Endothelial cell of umbilical vein (primary cell): ENCODE data around the gene NR5A1. TPM values are rescaled to one million over a fixed set of nuclear protein-coding genes. Genes with fewer than 3 reads are reported as not detected.

Source experiments
- BruUV-seq: library from RNA; stranded (reverse); fragments of 400-500 nt; replicated peaks from 2 replicates; lab custom pipeline; 2021; lab: Mats Ljungman, UMichigan
- CTCF ChIA-PET: fragments of 300-600, 350-600 bp; sonication (Branson Sonifier 250); formaldehyde crosslinking; loops from one replicate; lab custom pipeline; 2021; ENCODE audit warnings: antibody characterized with exemption, inconsistent platforms; lab: Charles Lee
- POLR2A ChIA-PET: fragments of 300-600, 350-600 bp; sonication (Branson Sonifier 250); formaldehyde crosslinking; loops from one replicate; lab custom pipeline; 2021; ENCODE audit warnings: antibody characterized with exemption, inconsistent platforms; lab: Charles Lee
- DNase-seq: peaks from one replicate; pipeline ENCODE4 v3.0.0-alpha.2; 2011; ENCODE audit warnings: low read depth, low spot score
- FAIRE-seq: peaks from 2 replicates; lab custom pipeline; 2011; peaks lifted over from hg19 to GRCh38; lab: Jason Lieb, UNC
- H2AFZ ChIP-seq: 2 replicates; pipeline ENCODE4 v1.6.0; 2012; ENCODE audit warnings: low read depth, low read length, control low read depth, inconsistent platforms
- H3K27ac ChIP-seq: 2 replicates; pipeline ENCODE4 v1.5.1; 2011; ENCODE audit warnings: low read depth, mild to moderate bottlenecking, control low read depth, low read length, moderate library complexity; ENCODE audit not compliant: insufficient read depth
- H3K27me3 ChIP-seq, 2 experiments: 2 replicates each; pipeline versions ENCODE4 v1.6.0 to v1.6.1; 2011; ENCODE audit warnings: low read length in 2 of 2, mixed read lengths in 1 of 2; ENCODE audit not compliant: control insufficient read depth in 2 of 2, insufficient read depth in 2 of 2
- H3K36me3 ChIP-seq, 2 experiments: 2 replicates in 1 of 2; 3 replicates in 1 of 2; pipeline ENCODE4 v1.5.1; 2011; ENCODE audit warnings: low read length in 2 of 2, mild to moderate bottlenecking in 1 of 2, moderate library complexity in 1 of 2; ENCODE audit not compliant: control insufficient read depth in 2 of 2, insufficient read depth in 2 of 2; ENCODE audit errors: extremely low read depth in 1 of 2
- H3K4me1 ChIP-seq: 3 replicates; pipeline ENCODE4 v1.5.1; 2011; ENCODE audit warnings: mild to moderate bottlenecking, low read length; ENCODE audit not compliant: control insufficient read depth, insufficient read depth; ENCODE audit errors: extremely low read depth
- H3K4me2 ChIP-seq: 2 replicates; pipeline ENCODE4 v1.6.1; 2011; ENCODE audit warnings: low read length, control low read depth, mixed read lengths; ENCODE audit not compliant: insufficient read depth
- H3K4me3 ChIP-seq, 3 experiments: fragments of 200-600 bp in 1 of 3; sonication (generic), shearing (Covaris generic) in 1 of 3; replicated peaks in 1 of 3; 2 replicates each; pipeline ENCODE4 v1.5.1; 2011 to 2016; ENCODE audit warnings: control low read depth in 3 of 3, low read length in 3 of 3, mild to moderate bottlenecking in 2 of 3, inconsistent platforms in 1 of 3, low read depth in 1 of 3, moderate library complexity in 1 of 3; ENCODE audit not compliant: insufficient read depth in 1 of 3
- H3K79me2 ChIP-seq: 2 replicates; pipeline ENCODE4 v1.6.0; 2012; ENCODE audit warnings: low read length, inconsistent platforms; ENCODE audit not compliant: control insufficient read depth, insufficient read depth
- H3K9ac ChIP-seq: replicated peaks from 2 replicates; pipeline ENCODE3; 2011; ENCODE audit warnings: low read length, control low read depth; ENCODE audit not compliant: insufficient read depth; ENCODE audit errors: extremely low read depth
- H3K9me1 ChIP-seq: replicated peaks from 3 replicates; pipeline ENCODE4 v1.6.0; 2011; ENCODE audit warnings: mild to moderate bottlenecking, low read length; ENCODE audit not compliant: control insufficient read depth, insufficient read depth; ENCODE audit errors: extremely low read depth
- H3K9me3 ChIP-seq: replicated peaks from 2 replicates; pipeline ENCODE4 v1.5.1; 2012; ENCODE audit warnings: low read length, inconsistent platforms; ENCODE audit not compliant: control insufficient read depth, insufficient read depth
- H4K20me1 ChIP-seq: replicated peaks from 2 replicates; pipeline ENCODE3; 2011; ENCODE audit warnings: mild to moderate bottlenecking, low read length; ENCODE audit not compliant: control insufficient read depth, insufficient read depth; ENCODE audit errors: extremely low read depth
- EZH2 ChIP-seq: IDR thresholded peaks from 2 replicates; pipeline ENCODE4 v1.6.1; 2012; ENCODE audit warnings: borderline replicate concordance, low read depth, mild to moderate bottlenecking, moderate library complexity, low read length, inconsistent platforms; ENCODE audit not compliant: severe bottlenecking
- FOS ChIP-seq: IDR thresholded peaks from 2 replicates; pipeline ENCODE4 v1.6.1; 2011; ENCODE audit warnings: mild to moderate bottlenecking, low read length, moderate library complexity, borderline replicate concordance; ENCODE audit not compliant: insufficient read depth
- GATA2 ChIP-seq: IDR thresholded peaks from 2 replicates; pipeline ENCODE4 v1.7.0; 2011; ENCODE audit warnings: low read depth, mild to moderate bottlenecking, moderate library complexity, mixed read lengths, low read length; ENCODE audit not compliant: insufficient read length, insufficient read depth
- JUN ChIP-seq: IDR thresholded peaks from 2 replicates; pipeline ENCODE4 v1.6.1; 2011; ENCODE audit warnings: borderline replicate concordance, low read depth; ENCODE audit not compliant: insufficient read length, insufficient read depth
- MYC ChIP-seq: IDR thresholded peaks from one replicate; pipeline ENCODE4 v1.6.1; 2011; ENCODE audit warnings: mild to moderate bottlenecking, low read depth, low read length
- POLR2A ChIP-seq: IDR thresholded peaks from 2 replicates; pipeline ENCODE4 v1.6.1; 2012; ENCODE audit warnings: low read depth, mild to moderate bottlenecking, control low read depth, low read length
- POLR2AphosphoS5 ChIP-seq: IDR thresholded peaks from 2 replicates; pipeline ENCODE4 v1.6.1; 2012; ENCODE audit warnings: low read depth, mild to moderate bottlenecking, control low read depth, low read length, moderate library complexity; ENCODE audit not compliant: insufficient read depth
- dilution Hi-C: fragments of 300-500 bp; cut with MboI; formaldehyde crosslinking; loops from one replicate; pipeline ENCODE4 v1.15.0; 2019; ENCODE audit warnings: low sequenced_read_pairs; ENCODE audit not compliant: extremely low pct_ligation_motif_present
- intact Hi-C: fragments of 100-400 bp; cut with micrococcal nuclease; formaldehyde crosslinking; loops from one replicate; pipeline ENCODE4 v1.10.0; 2022
- polyA plus RNA-seq, 4 experiments: library from polyadenylated mRNA; depleted of rRNA in 3 of 4; stranded (reverse) in 3 of 4; unstranded in 1 of 4; fragments of >200 nt; gene quantifications; 2 replicates each; pipeline versions ENCODE4 v1.2.1 to v1.2.3, GENCODE V29; 2011 to 2012; ENCODE audit warnings: missing spikeins in 1 of 4
- total RNA-seq: library from RNA; stranded (reverse); gene quantifications from 2 replicates; pipeline ENCODE4 v1.2.3, GENCODE V29; 2021
- TF ChIP-seq, protein P1 (sequence below): IDR thresholded peaks from 2 replicates; pipeline ENCODE4 v1.6.1; 2011; ENCODE audit not compliant: insufficient read depth, insufficient read length
- TF ChIP-seq, protein P2 (sequence below), 2 donors: IDR thresholded peaks; 1 replicate in 1 of 2; 2 replicates in 1 of 2; pipeline ENCODE4 v1.5.1; 2011; ENCODE audit warnings: low read length in 2 of 2, mild to moderate bottlenecking in 2 of 2, moderate library complexity in 2 of 2, control low read depth in 1 of 2, inconsistent platforms in 1 of 2, low read depth in 1 of 2; ENCODE audit not compliant: insufficient read depth in 1 of 2; ENCODE audit errors: extremely low read depth in 1 of 2

The NR5A1 gene
- total and polyA plus RNA-seq, 2 donors (not counting 3 experiments of a cell fraction or from before 2014, with no cell fraction given), result not detected

- no TSS peak for BruUV-seq
- peaks cover 19 to 22% of the 10 kb centered on the region in 2 experiments for H3K27me3 ChIP-seq
- POLR2A ChIA-PET, result no interaction called here
- no peaks in the 10 kb centered on the region for H3K9me3 ChIP-seq
- DNase-seq, result no peak
- no peaks in the 10 kb centered on the region for H3K79me2 ChIP-seq
- H4K20me1 ChIP-seq, result no peaks in the 10 kb centered on the region
- no peaks in the 10 kb centered on the region for H3K9me1 ChIP-seq
- dilution Hi-C loops (no loop called here), intact Hi-C loops (loop anchor here (1.0 kb wide), 1 partner anchor 28 kb away; no protein-coding TSS in a partner anchor)
- no peak overlapping the region for H2AFZ ChIP-seq
- no peak overlapping the region for H3K4me2 ChIP-seq
- CTCF ChIA-PET, result interaction anchor here (0.6 to 1.0 kb wide), 5 partner anchors 15 to 1664 kb away, joined by 3 to 4 read pairs (median 3); no protein-coding TSS in a partner anchor
- H3K36me3 ChIP-seq, result no peaks in the 10 kb centered on the region
- H3K4me1 ChIP-seq, result peaks cover 3% of the 10 kb centered on the region
- no peak overlapping the region for H3K27ac ChIP-seq
- TF ChIP-seq GATA2 (no peak), JUN (no peak), MYC (no peak), POLR2AphosphoS5 (no peak), FOS (no peak), POLR2A (no peak), EZH2 (no peak)
- TF ChIP-seq, protein P1, sequence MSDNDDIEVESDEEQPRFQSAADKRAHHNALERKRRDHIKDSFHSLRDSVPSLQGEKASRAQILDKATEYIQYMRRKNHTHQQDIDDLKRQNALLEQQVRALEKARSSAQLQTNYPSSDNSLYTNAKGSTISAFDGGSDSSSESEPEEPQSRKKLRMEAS, result no peak
- TF ChIP-seq, protein P2, sequence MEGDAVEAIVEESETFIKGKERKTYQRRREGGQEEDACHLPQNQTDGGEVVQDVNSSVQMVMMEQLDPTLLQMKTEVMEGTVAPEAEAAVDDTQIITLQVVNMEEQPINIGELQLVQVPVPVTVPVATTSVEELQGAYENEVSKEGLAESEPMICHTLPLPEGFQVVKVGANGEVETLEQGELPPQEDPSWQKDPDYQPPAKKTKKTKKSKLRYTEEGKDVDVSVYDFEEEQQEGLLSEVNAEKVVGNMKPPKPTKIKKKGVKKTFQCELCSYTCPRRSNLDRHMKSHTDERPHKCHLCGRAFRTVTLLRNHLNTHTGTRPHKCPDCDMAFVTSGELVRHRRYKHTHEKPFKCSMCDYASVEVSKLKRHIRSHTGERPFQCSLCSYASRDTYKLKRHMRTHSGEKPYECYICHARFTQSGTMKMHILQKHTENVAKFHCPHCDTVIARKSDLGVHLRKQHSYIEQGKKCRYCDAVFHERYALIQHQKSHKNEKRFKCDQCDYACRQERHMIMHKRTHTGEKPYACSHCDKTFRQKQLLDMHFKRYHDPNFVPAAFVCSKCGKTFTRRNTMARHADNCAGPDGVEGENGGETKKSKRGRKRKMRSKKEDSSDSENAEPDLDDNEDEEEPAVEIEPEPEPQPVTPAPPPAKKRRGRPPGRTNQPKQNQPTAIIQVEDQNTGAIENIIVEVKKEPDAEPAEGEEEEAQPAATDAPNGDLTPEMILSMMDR (IDR thresholded peaks at IDR 0.05; ENCODE audit: extremely low read depth in 1 of 2, insufficient read depth in 1 of 2, low read depth in 1 of 2, low read length in 2 of 2), result no peak
- H3K4me3 ChIP-seq, result no peak overlapping the region
- no peak for FAIRE-seq
- H3K9ac ChIP-seq, result no peak overlapping the region
Measured at GRCh38 chr9:124447297-124447661, 59.9 kb downstream of the NR5A1 start.
